Keratinocyte (primary cell): ENCODE results near the gene STRBP. TPM values are rescaled to one million over a fixed set of nuclear protein-coding genes. Genes with fewer than 3 reads are reported as not detected.

Experiments used
- DNase-seq: peaks from one replicate; pipeline ENCODE4 v3.0.0-alpha.2; 2011; ENCODE audit warnings: low read depth, missing footprints, low spot score
- FAIRE-seq: peaks from 2 replicates; lab custom pipeline; 2011; peaks lifted over from hg19 to GRCh38; lab: Jason Lieb, UNC
- H2AFZ ChIP-seq: 2 replicates; pipeline ENCODE4 v1.6.0; 2012; ENCODE audit warnings: low read length, control low read depth, inconsistent platforms; ENCODE audit not compliant: control insufficient read depth
- H3K27ac ChIP-seq: 2 replicates; pipeline ENCODE4 v1.5.1; 2011; ENCODE audit warnings: low read length; ENCODE audit not compliant: control insufficient read depth, insufficient read depth
- H3K27me3 ChIP-seq: 3 replicates; pipeline ENCODE4 v1.6.0; 2011; ENCODE audit warnings: low read length; ENCODE audit not compliant: control insufficient read depth, insufficient read depth; ENCODE audit errors: extremely low read depth
- H3K36me3 ChIP-seq, 2 experiments: 2 replicates in 1 of 2; 3 replicates in 1 of 2; pipeline ENCODE4 v1.5.1; 2011; ENCODE audit warnings: low read length in 2 of 2, mild to moderate bottlenecking in 1 of 2; ENCODE audit not compliant: control insufficient read depth in 2 of 2, insufficient read depth in 2 of 2; ENCODE audit errors: extremely low read depth in 1 of 2
- H3K4me1 ChIP-seq: 3 replicates; pipeline ENCODE4 v1.5.1; 2011; ENCODE audit warnings: low read length; ENCODE audit not compliant: control insufficient read depth, insufficient read depth; ENCODE audit errors: extremely low read depth
- H3K4me2 ChIP-seq: 3 replicates; pipeline ENCODE4 v1.6.0; 2011; ENCODE audit warnings: low read depth, low read length; ENCODE audit not compliant: control insufficient read depth, insufficient read depth; ENCODE audit errors: extremely low read depth
- H3K4me3 ChIP-seq, 3 experiments: fragments of 200-600 bp in 1 of 3; sonication (generic) in 1 of 3; 2 replicates in 2 of 3; 3 replicates in 1 of 3; pipeline ENCODE4 v1.5.1; 2011 to 2016; ENCODE audit warnings: low read length in 3 of 3, mild to moderate bottlenecking in 3 of 3, control low read depth in 2 of 3, inconsistent platforms in 1 of 3, low read depth in 1 of 3, mixed read lengths in 1 of 3, mixed run types in 1 of 3, moderate library complexity in 1 of 3; ENCODE audit not compliant: control insufficient read depth in 2 of 3, insufficient read depth in 2 of 3; ENCODE audit errors: extremely low read depth in 1 of 3
- H3K79me2 ChIP-seq: 2 replicates; pipeline ENCODE4 v1.6.0; 2012; ENCODE audit warnings: low read length; ENCODE audit not compliant: control insufficient read depth, insufficient read depth
- H3K9ac ChIP-seq: 3 replicates; pipeline ENCODE4 v1.6.0; 2011; ENCODE audit warnings: low read length; ENCODE audit not compliant: control insufficient read depth, insufficient read depth; ENCODE audit errors: extremely low read depth
- H3K9me1 ChIP-seq: 3 replicates; pipeline ENCODE4 v1.6.0; 2011; ENCODE audit warnings: low read length; ENCODE audit not compliant: control insufficient read depth, insufficient read depth; ENCODE audit errors: extremely low read depth
- H3K9me3 ChIP-seq: 2 replicates; pipeline ENCODE4 v1.5.1; 2012; ENCODE audit warnings: low read depth, low read length; ENCODE audit not compliant: control insufficient read depth
- H4K20me1 ChIP-seq: 3 replicates; pipeline ENCODE4 v1.6.0; 2011; ENCODE audit warnings: low read length; ENCODE audit not compliant: control insufficient read depth, insufficient read depth; ENCODE audit errors: extremely low read depth
- EZH2 ChIP-seq: IDR thresholded peaks from one replicate; pipeline ENCODE4 v1.6.1; 2012; ENCODE audit warnings: inconsistent platforms, mild to moderate bottlenecking, low read length, moderate library complexity
- dilution Hi-C: fragments of 300-500 bp; cut with MboI; formaldehyde crosslinking; loops from one replicate; pipeline ENCODE4 v1.7.0; 2020; ENCODE audit warnings: low sequenced_read_pairs; ENCODE audit not compliant: extremely low pct_ligation_motif_present
- polyA plus RNA-seq, 5 experiments: library from polyadenylated mRNA; depleted of rRNA in 3 of 5; stranded (reverse) in 3 of 5; stranded (forward) in 1 of 5; unstranded in 1 of 5; fragments of >200 nt; gene quantifications; 1 replicate in 1 of 5; 2 replicates in 3 of 5; 3 replicates in 1 of 5; pipeline versions ENCODE4 v1.2.1 to v1.2.3, GENCODE V29; 2011 to 2012; ENCODE audit warnings: missing spikeins in 2 of 5, low read depth in 1 of 5, low replicate concordance in 1 of 5
- TF ChIP-seq, protein P1 (sequence below), 3 experiments: IDR thresholded peaks in 1 of 3; conservative IDR thresholded peaks in 1 of 3; optimal IDR thresholded peaks in 1 of 3; 2 replicates in 2 of 3; 3 replicates in 1 of 3; pipeline versions ENCODE3 to v1.5.1; 2011; ENCODE audit warnings: low read length in 3 of 3, mild to moderate bottlenecking in 3 of 3, moderate library complexity in 2 of 3, control low read depth in 1 of 3, inconsistent platforms in 1 of 3; ENCODE audit not compliant: insufficient read depth in 2 of 3; ENCODE audit errors: extremely low read depth in 1 of 3

Gene STRBP
- polyA plus RNA-seq, 1 donor (not counting 4 experiments of a cell fraction or from before 2014, with no cell fraction given): 11.3 TPM

GRCh38 chr9:123234853-123235252 lies 33.5 kb downstream of the STRBP start:
- Histone ChIP-seq H3K79me2 (no peaks in the 10 kb centered on the region), H2AFZ (no peak overlapping the region), H3K9me3 (no peaks in the 10 kb centered on the region), H3K27ac (no peak overlapping the region), H3K9me1 (no peaks in the 10 kb centered on the region), H3K4me1 (peaks cover 6% of the 10 kb centered on the region), H3K9ac (no peak overlapping the region), H3K4me3 (no peak overlapping the region), H4K20me1 (peaks cover 3% of the 10 kb centered on the region), H3K27me3 (no peaks in the 10 kb centered on the region), H3K4me2 (no peak overlapping the region), H3K36me3 (no peaks in the 10 kb centered on the region)
- no peak for DNase-seq
- dilution Hi-C loops: no loop called here
- FAIRE-seq: no peak
- TF ChIP-seq EZH2: no peak
- TF ChIP-seq, protein P1, sequence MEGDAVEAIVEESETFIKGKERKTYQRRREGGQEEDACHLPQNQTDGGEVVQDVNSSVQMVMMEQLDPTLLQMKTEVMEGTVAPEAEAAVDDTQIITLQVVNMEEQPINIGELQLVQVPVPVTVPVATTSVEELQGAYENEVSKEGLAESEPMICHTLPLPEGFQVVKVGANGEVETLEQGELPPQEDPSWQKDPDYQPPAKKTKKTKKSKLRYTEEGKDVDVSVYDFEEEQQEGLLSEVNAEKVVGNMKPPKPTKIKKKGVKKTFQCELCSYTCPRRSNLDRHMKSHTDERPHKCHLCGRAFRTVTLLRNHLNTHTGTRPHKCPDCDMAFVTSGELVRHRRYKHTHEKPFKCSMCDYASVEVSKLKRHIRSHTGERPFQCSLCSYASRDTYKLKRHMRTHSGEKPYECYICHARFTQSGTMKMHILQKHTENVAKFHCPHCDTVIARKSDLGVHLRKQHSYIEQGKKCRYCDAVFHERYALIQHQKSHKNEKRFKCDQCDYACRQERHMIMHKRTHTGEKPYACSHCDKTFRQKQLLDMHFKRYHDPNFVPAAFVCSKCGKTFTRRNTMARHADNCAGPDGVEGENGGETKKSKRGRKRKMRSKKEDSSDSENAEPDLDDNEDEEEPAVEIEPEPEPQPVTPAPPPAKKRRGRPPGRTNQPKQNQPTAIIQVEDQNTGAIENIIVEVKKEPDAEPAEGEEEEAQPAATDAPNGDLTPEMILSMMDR (optimal IDR thresholded peaks at IDR 0.05 in 1 of 3, IDR thresholded peaks at IDR 0.05 in 1 of 3, conservative IDR thresholded peaks at IDR 0.05 in 1 of 3; ENCODE audit: extremely low read depth in 1 of 3, insufficient read depth in 2 of 3, low read length in 3 of 3): no peak

GRCh38 chr9:123232332-123232731 lies 36.1 kb downstream of the STRBP start:
- H2AFZ ChIP-seq: no peak overlapping the region

More at GRCh38 chr9:123232332-123232731, 36.1 kb downstream of the STRBP start:
- DNase-seq (peak; percentile 5), FAIRE-seq (peak; percentile 51)
- dilution Hi-C loops: no loop called here
- Histone ChIP-seq H3K9me1 (no peaks in the 10 kb centered on the region), H3K4me1 (peaks cover 6% of the 10 kb centered on the region), H3K36me3 (no peaks in the 10 kb centered on the region), H3K27ac (no peak overlapping the region), H3K9ac (no peak overlapping the region), H4K20me1 (peaks cover 3% of the 10 kb centered on the region), H3K27me3 (no peaks in the 10 kb centered on the region), H3K4me2 (peak overlapping the region; percentile 17), H3K79me2 (no peaks in the 10 kb centered on the region), H3K9me3 (no peaks in the 10 kb centered on the region), H3K4me3 (no peak overlapping the region)
- TF ChIP-seq, protein P1 (optimal IDR thresholded peaks at IDR 0.05 in 1 of 3, IDR thresholded peaks at IDR 0.05 in 1 of 3, conservative IDR thresholded peaks at IDR 0.05 in 1 of 3; ENCODE audit: extremely low read depth in 1 of 3, insufficient read depth in 2 of 3, low read length in 3 of 3): no peak
- no peak for TF ChIP-seq EZH2
